Neural cell (in vitro differentiated cells): ENCODE data around the gene NRG3. TPM values are rescaled to one million over a fixed set of nuclear protein-coding genes. Genes with fewer than 3 reads are reported as not detected.
"Not testable (repeated sequence)": the region's sequence is repeated elsewhere in the genome, so short reads cannot be mapped to it uniquely, and the experiment has no call there.

Experiments
- H2AFZ ChIP-seq: fragments of 200-600, 300-800 bp; sonication (generic), shearing (Covaris generic); 2 replicates; pipeline ENCODE4 v1.6.0; 2014; ENCODE audit warnings: low read depth, mild to moderate bottlenecking, antibody characterized with exemption, low read length, moderate library complexity
- H3F3A ChIP-seq: fragments of 200-600 bp; shearing (Covaris generic); 2 replicates; pipeline ENCODE4 v1.6.1; 2016; ENCODE audit warnings: mild to moderate bottlenecking, moderate library complexity, mixed read lengths, antibody characterized with exemption, low read length; ENCODE audit not compliant: insufficient read depth, poor library complexity, severe bottlenecking
- H3K27ac ChIP-seq: fragments of 200-600, 300-800 bp; sonication (generic), shearing (Covaris generic); 2 replicates; pipeline ENCODE4 v1.5.1; 2014; ENCODE audit warnings: mild to moderate bottlenecking, low read length, moderate library complexity
- H3K27me3 ChIP-seq: fragments of 300-800, 200-600 bp; sonication (generic), shearing (Covaris generic); 2 replicates; pipeline ENCODE4 v1.6.0; 2014; ENCODE audit warnings: mild to moderate bottlenecking, low read depth, low read length, moderate library complexity; ENCODE audit not compliant: insufficient read depth
- H3K36me3 ChIP-seq: fragments of 300-800, 200-600 bp; sonication (generic), shearing (Covaris generic); 2 replicates; pipeline ENCODE4 v1.5.1; 2014; ENCODE audit warnings: mild to moderate bottlenecking, antibody characterized with exemption, low read length, moderate library complexity; ENCODE audit not compliant: insufficient read depth
- H3K4me2 ChIP-seq: fragments of 300-800, 200-600 bp; sonication (generic), shearing (Covaris generic); 2 replicates; pipeline ENCODE4 v1.6.0; 2014; ENCODE audit warnings: mild to moderate bottlenecking, low read length
- H3K4me3 ChIP-seq: fragments of 300-800, 200-600 bp; sonication (generic), shearing (Covaris generic); 2 replicates; pipeline ENCODE4 v1.5.1; 2014; ENCODE audit warnings: mild to moderate bottlenecking, low read length, moderate library complexity
- H3K79me2 ChIP-seq: fragments of 200-600 bp; shearing (Covaris generic); replicated peaks from 2 replicates; pipeline ENCODE4 v1.6.0; 2014; ENCODE audit warnings: mild to moderate bottlenecking, low read length, moderate library complexity; ENCODE audit not compliant: insufficient read depth
- H3K9ac ChIP-seq: fragments of 300-800, 200-600 bp; sonication (generic), shearing (Covaris generic); 2 replicates; pipeline ENCODE4 v1.6.1; 2016; ENCODE audit warnings: mild to moderate bottlenecking, low read length, mixed read lengths
- H3K9me2 ChIP-seq: fragments of 200-600 bp; shearing (Covaris generic); 2 replicates; pipeline ENCODE4 v1.6.1; 2016; ENCODE audit warnings: mild to moderate bottlenecking, low read length, mixed read lengths; ENCODE audit not compliant: insufficient read depth
- H3K9me3 ChIP-seq: fragments of 200-600, 300-800 bp; sonication (generic), shearing (Covaris generic); 2 replicates; pipeline ENCODE4 v1.6.1; 2016; ENCODE audit warnings: mild to moderate bottlenecking, mixed run types, low read length, moderate library complexity, mixed read lengths
- H4K20me1 ChIP-seq: fragments of 200-600 bp; shearing (Covaris generic); 2 replicates; pipeline ENCODE4 v1.6.1; 2016; ENCODE audit warnings: mild to moderate bottlenecking, mixed run types; ENCODE audit not compliant: insufficient read depth
- EP300 ChIP-seq: fragments of 450-650 bp; conservative IDR thresholded peaks from 2 replicates; pipeline ENCODE4 v1.6.1; 2014; ENCODE audit warnings: antibody characterized with exemption, mild to moderate bottlenecking, moderate library complexity; ENCODE audit not compliant: poor library complexity, severe bottlenecking
- EZH2 ChIP-seq: fragments of 200-600, 300-800 bp; shearing (Covaris generic), sonication (generic); IDR thresholded peaks from 2 replicates; pipeline ENCODE4 v1.6.1; 2014; ENCODE audit warnings: antibody characterized with exemption, low read length, borderline replicate concordance, mild to moderate bottlenecking; ENCODE audit not compliant: insufficient read depth, poor library complexity, severe bottlenecking
- MXI1 ChIP-seq: fragments of 450-650 bp; conservative IDR thresholded peaks from 2 replicates; pipeline ENCODE4 v1.6.1; 2014; ENCODE audit warnings: antibody characterized with exemption, mild to moderate bottlenecking; ENCODE audit not compliant: poor library complexity, severe bottlenecking
- POLR2AphosphoS5 ChIP-seq: IDR thresholded peaks from 2 replicates; pipeline ENCODE4 v1.6.1; 2012
- RAD21 ChIP-seq: fragments of 450-650 bp; conservative IDR thresholded peaks from 2 replicates; pipeline ENCODE4 v1.6.1; 2014; ENCODE audit warnings: antibody characterized with exemption, mild to moderate bottlenecking, moderate library complexity
- SMC3 ChIP-seq: fragments of 450-650 bp; conservative IDR thresholded peaks from 2 replicates; pipeline ENCODE4 v1.6.1; 2014; ENCODE audit warnings: antibody characterized with exemption, mild to moderate bottlenecking, moderate library complexity; ENCODE audit not compliant: poor library complexity
- TAF1 ChIP-seq: IDR thresholded peaks from 2 replicates; pipeline ENCODE4 v1.6.1; 2012; ENCODE audit warnings: low read depth
- polyA plus RNA-seq: library from polyadenylated mRNA; depleted of rRNA; stranded (reverse); fragments of >200 nt; gene quantifications from 2 replicates; pipeline ENCODE4 v1.2.3, GENCODE V29; 2014
- TF ChIP-seq, protein P1 (sequence below): IDR thresholded peaks from 2 replicates; pipeline ENCODE4 v1.6.1; 2012; ENCODE audit warnings: borderline replicate concordance
- TF ChIP-seq, protein P2 (sequence below): fragments of 450-650 bp; IDR thresholded peaks from 2 replicates; pipeline ENCODE4 v1.5.1; 2014; ENCODE audit warnings: antibody characterized with exemption, mild to moderate bottlenecking, moderate library complexity; ENCODE audit not compliant: poor library complexity, severe bottlenecking

Gene NRG3
- polyA plus RNA-seq, 1 donor from 2014 or later: 14.0 TPM

DNA sequence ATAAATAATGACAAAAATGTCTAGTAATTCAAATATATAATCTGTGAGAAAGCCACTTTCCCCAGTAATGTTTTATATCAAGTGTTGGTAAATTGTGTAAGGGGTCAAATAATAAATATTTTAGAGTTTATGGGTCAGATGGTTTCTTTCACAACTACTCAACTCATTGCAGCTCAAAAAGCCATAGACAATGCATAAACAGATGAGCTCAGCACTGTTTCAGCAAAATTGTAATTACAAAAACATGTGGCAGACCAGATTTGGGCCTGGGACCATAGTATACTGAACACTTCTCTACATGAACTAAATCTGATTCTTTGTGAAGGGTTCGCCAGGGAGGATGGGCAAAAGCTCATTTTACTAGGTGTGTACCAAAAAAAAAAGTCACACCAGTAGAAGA, 460.8 kb downstream of the NRG3 start:
- H3K9ac ChIP-seq: no peak overlapping the region
- no peaks in the 10 kb centered on the region for H3K79me2 ChIP-seq
- H3K4me2 ChIP-seq: no peak overlapping the region

DNA sequence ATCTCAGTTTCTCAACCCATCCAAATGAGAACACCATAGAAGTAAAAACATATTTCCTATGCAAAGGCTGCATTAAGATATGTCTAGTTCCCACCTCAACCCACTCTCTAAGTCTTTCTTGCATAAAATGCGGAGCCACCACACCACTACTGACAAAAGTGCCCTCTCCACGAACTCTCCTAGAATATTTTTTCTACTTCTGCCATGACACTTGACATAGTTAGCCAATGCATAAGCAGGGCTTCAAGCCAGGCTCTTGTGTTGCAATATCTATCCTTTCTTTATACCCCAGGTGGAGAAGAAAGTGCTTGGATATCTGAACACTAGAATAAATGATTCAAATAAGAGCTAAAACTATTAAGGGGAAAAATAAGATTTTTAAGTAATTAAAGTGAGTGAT, 465.2 kb downstream of the NRG3 start:
- H3K27ac ChIP-seq: no peak overlapping the region
- no peaks in the 10 kb centered on the region for H4K20me1 ChIP-seq
- no peaks in the 10 kb centered on the region for H3K9me2 ChIP-seq
- no peaks in the 10 kb centered on the region for H3K9me3 ChIP-seq
- no peaks in the 10 kb centered on the region for H3K36me3 ChIP-seq
- TF ChIP-seq EP300: no peak
- TF ChIP-seq MXI1: no peak
- H3K79me2 ChIP-seq: no peaks in the 10 kb centered on the region
- no peak overlapping the region for H3K4me2 ChIP-seq
- H3K27me3 ChIP-seq: no peaks in the 10 kb centered on the region
- H2AFZ ChIP-seq: no peak overlapping the region
- no peak overlapping the region for H3K4me3 ChIP-seq
- H3K9ac ChIP-seq: no peak overlapping the region
- no peaks in the 10 kb centered on the region for H3F3A ChIP-seq

More for the DNA sequence above, 460.8 kb downstream of the NRG3 start:
- Histone ChIP-seq H3F3A (no peaks in the 10 kb centered on the region), H3K4me3 (no peak overlapping the region), H3K9me3 (no peaks in the 10 kb centered on the region), H3K9me2 (no peaks in the 10 kb centered on the region), H3K27me3 (no peaks in the 10 kb centered on the region), H3K36me3 (no peaks in the 10 kb centered on the region), H3K27ac (no peak overlapping the region), H4K20me1 (no peaks in the 10 kb centered on the region), H2AFZ (no peak overlapping the region)
- TF ChIP-seq EP300: no peak
- no peak for TF ChIP-seq SMC3
- no peak for TF ChIP-seq MXI1

DNA sequence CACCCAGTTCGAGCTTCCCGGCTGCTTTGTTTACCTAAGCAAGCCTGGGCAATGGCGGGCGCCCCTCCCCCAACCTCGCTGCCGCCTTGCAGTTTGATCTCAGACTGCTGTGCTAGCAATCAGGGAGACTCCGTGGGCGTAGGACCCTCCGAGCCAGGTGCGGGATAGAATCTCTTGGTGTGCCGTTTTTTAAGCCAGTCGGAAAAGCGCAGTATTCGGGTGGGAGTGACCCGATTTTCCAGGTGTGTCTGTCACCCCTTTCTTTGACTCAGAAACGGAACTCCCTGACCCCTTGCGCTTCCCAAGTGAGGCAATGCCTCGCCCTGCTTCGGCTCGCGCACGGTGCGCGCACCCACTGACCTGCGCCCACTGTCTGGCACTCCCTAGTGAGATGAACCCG, 474.6 kb downstream of the NRG3 start:
- not testable (repeated sequence) for H3F3A ChIP-seq, H3K9me2 ChIP-seq, H3K79me2 ChIP-seq, H3K36me3 ChIP-seq, H4K20me1 ChIP-seq, H3K27me3 ChIP-seq, H3K9ac ChIP-seq, H3K9me3 ChIP-seq, H3K27ac ChIP-seq, H2AFZ ChIP-seq, H3K4me3 ChIP-seq, H3K4me2 ChIP-seq

DNA sequence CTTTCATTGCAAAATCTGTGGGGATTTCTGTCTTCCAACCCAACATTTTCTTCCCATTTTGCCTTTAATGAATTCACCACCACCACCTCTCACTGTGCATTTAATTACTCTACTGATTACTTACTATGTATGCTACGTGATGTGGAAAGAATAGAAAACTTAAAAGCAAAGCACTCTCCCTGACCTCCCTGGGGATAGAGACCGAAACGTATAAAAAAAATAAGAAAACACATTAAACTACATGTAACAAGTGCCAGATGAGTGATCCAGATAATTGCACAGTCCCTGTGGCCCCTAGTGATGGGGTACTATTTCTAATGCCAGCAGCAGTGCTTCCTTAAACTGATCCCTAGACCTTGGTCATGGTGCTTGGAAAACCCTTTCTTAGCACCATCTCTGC, 478.4 kb downstream of the NRG3 start:
- TF ChIP-seq EP300 (no peak), POLR2AphosphoS5 (no peak), EZH2 (no peak), MXI1 (no peak), TAF1 (no peak), RAD21 (no peak), SMC3 (no peak)
- TF ChIP-seq, protein P1, sequence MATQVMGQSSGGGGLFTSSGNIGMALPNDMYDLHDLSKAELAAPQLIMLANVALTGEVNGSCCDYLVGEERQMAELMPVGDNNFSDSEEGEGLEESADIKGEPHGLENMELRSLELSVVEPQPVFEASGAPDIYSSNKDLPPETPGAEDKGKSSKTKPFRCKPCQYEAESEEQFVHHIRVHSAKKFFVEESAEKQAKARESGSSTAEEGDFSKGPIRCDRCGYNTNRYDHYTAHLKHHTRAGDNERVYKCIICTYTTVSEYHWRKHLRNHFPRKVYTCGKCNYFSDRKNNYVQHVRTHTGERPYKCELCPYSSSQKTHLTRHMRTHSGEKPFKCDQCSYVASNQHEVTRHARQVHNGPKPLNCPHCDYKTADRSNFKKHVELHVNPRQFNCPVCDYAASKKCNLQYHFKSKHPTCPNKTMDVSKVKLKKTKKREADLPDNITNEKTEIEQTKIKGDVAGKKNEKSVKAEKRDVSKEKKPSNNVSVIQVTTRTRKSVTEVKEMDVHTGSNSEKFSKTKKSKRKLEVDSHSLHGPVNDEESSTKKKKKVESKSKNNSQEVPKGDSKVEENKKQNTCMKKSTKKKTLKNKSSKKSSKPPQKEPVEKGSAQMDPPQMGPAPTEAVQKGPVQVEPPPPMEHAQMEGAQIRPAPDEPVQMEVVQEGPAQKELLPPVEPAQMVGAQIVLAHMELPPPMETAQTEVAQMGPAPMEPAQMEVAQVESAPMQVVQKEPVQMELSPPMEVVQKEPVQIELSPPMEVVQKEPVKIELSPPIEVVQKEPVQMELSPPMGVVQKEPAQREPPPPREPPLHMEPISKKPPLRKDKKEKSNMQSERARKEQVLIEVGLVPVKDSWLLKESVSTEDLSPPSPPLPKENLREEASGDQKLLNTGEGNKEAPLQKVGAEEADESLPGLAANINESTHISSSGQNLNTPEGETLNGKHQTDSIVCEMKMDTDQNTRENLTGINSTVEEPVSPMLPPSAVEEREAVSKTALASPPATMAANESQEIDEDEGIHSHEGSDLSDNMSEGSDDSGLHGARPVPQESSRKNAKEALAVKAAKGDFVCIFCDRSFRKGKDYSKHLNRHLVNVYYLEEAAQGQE: no peak
- TF ChIP-seq, protein P2, sequence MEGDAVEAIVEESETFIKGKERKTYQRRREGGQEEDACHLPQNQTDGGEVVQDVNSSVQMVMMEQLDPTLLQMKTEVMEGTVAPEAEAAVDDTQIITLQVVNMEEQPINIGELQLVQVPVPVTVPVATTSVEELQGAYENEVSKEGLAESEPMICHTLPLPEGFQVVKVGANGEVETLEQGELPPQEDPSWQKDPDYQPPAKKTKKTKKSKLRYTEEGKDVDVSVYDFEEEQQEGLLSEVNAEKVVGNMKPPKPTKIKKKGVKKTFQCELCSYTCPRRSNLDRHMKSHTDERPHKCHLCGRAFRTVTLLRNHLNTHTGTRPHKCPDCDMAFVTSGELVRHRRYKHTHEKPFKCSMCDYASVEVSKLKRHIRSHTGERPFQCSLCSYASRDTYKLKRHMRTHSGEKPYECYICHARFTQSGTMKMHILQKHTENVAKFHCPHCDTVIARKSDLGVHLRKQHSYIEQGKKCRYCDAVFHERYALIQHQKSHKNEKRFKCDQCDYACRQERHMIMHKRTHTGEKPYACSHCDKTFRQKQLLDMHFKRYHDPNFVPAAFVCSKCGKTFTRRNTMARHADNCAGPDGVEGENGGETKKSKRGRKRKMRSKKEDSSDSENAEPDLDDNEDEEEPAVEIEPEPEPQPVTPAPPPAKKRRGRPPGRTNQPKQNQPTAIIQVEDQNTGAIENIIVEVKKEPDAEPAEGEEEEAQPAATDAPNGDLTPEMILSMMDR: no peak
- Histone ChIP-seq H3K36me3 (no peaks in the 10 kb centered on the region), H3K9me3 (no peaks in the 10 kb centered on the region), H3K9ac (no peak overlapping the region), H3K9me2 (no peaks in the 10 kb centered on the region), H3K27me3 (no peaks in the 10 kb centered on the region), H3K4me2 (no peak overlapping the region), H3K4me3 (no peak overlapping the region), H3K79me2 (no peaks in the 10 kb centered on the region), H4K20me1 (no peaks in the 10 kb centered on the region), H2AFZ (no peak overlapping the region), H3F3A (no peaks in the 10 kb centered on the region), H3K27ac (no peak overlapping the region)
